SHP77 treated with DMSO at 0.1 percent for 48 hours (cell line): ENCODE data around the gene C4B.
"Not testable (repeated sequence)": the region's sequence is repeated elsewhere in the genome, so short reads cannot be mapped to it uniquely, and the experiment has no call there.

Experiments
- DNase-seq: peaks from one replicate; lab custom pipeline; 2025; lab: John Stamatoyannopoulos, UW

Gene C4B

DNA sequence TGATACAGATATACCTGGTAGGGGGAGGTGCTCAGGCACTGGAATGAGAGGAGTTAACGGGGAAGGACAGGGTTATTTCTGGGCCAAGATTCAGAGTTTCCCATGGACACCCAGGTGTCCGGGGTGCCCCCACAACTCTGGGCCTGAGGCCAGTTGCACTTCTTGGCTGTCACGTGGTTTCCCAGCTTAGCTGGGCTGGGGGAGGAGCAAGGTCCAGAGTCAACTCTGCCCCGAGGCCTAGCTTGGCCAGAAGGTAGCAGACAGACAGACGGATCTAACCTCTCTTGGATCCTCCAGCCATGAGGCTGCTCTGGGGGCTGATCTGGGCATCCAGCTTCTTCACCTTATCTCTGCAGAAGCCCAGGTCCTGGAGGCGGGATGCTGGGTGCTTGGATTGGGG, at the start of gene C4B:
Gene C4B (plus strand): TSS at position 249 of the 400 bp plus-strand sequence. CDS start 51 bp downstream, at position 300.
- not testable (repeated sequence) for DNase-seq

DNA sequence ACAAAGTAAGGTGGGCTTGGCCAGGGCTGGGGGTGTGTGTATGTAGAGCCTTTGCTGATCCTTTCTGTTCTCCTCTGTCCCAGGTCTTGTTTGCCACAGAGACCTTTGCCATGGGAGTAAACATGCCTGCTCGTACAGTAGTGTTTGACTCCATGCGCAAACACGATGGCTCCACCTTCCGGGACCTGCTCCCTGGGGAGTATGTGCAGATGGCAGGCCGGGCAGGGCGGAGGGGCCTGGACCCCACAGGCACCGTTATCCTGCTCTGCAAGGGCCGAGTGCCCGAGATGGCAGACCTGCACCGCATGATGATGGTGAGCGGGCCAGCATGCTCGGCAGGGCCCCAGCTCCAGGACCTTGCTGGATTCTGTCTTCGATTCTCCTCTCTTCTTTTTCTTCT, 48.9 kb upstream of the C4B start:
- no peak for DNase-seq

DNA sequence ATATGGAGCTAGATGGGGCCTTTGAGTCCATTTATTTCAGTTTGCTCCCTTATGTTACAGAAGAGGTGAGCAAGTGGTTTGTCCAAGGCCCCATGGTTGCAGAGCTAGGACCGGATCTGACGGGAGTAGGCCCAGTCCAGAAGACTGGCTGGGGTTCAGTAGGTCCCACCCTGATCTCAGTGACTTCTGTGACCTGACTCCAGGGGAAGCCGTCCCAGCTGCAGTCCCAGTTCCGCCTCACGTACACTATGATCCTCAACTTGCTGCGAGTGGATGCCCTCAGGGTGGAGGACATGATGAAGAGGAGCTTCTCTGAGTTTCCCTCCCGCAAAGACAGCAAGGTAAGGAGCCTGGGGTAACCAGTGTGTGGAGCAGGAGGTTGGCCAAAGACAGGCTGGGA, 48.1 kb upstream of the C4B start:
- DNase-seq = no peak

DNA sequence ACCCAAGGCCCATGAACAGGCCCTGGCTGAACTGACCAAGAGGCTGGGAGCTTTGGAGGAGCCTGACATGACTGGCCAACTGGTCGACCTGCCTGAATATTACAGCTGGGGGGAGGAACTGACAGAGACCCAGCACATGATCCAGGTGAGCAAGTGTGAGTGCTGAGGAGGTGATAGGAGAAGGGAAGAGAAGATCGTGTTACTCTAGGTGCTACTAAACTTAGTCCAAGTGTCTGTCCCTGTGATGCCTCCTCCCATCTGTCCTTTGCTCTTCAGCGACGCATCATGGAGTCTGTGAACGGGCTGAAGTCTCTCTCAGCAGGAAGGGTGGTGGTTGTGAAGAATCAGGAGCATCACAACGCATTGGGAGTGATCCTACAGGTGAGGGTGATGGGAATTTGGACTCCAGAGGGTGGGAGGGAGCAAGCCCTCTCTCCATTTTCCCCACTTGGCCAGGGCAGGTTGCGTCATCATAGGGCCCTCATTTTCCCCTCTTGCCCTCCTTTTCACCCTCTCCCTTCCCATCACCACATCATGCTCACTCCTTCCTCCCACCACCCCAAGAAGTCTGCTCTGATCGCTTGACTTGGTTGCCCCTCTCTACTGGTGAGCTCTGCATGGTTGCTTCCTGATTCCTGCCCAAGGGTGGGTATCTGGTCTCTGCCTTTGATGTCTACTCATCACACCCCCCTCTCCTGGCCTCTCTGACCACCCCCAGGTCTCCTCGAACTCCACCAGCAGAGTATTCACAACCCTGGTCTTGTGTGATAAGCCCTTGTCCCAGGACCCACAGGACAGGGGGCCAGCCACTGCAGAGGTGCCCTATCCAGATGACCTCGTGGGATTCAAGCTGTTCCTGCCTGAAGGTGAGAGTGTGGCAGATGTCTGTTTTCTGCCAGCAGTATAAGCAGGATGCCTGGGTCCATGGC, 47.3 kb upstream of the C4B start:
- no peak for DNase-seq

DNA sequence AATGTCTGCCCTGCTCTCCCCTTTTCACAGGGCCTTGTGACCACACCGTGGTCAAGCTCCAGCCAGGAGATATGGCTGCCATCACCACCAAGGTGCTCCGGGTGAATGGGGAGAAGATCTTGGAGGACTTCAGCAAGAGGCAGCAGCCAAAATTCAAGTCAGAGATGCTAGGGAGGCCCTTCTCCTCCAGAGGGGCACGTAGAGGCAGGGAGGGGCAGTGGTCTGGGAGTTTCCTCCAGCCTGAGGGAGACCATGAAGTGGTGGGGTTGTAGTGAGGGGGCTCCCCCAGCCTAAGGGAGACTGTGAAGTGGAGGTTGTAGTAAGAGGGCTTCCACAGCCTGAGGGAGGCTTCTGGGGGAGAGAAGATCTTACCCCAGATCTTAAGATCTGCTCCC, 46.7 kb upstream of the C4B start:
- DNase-seq = no peak

DNA sequence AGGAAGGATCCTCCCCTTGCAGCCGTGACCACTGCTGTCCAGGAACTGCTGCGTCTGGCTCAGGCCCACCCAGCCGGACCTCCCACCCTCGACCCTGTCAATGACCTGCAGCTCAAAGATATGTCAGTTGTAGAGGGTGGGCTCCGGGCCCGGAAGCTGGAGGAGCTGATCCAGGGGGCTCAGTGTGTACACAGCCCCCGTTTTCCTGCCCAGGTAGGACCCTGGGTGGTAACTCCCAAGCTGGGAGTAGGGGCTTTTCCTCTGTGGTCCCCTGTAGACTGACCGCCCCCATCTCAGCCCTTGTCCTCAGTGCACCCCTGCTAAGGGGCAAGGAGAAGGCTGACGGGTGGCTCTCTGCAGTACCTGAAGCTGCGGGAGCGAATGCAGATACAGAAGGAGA, 46.3 kb upstream of the C4B start:
- no peak for DNase-seq

DNA sequence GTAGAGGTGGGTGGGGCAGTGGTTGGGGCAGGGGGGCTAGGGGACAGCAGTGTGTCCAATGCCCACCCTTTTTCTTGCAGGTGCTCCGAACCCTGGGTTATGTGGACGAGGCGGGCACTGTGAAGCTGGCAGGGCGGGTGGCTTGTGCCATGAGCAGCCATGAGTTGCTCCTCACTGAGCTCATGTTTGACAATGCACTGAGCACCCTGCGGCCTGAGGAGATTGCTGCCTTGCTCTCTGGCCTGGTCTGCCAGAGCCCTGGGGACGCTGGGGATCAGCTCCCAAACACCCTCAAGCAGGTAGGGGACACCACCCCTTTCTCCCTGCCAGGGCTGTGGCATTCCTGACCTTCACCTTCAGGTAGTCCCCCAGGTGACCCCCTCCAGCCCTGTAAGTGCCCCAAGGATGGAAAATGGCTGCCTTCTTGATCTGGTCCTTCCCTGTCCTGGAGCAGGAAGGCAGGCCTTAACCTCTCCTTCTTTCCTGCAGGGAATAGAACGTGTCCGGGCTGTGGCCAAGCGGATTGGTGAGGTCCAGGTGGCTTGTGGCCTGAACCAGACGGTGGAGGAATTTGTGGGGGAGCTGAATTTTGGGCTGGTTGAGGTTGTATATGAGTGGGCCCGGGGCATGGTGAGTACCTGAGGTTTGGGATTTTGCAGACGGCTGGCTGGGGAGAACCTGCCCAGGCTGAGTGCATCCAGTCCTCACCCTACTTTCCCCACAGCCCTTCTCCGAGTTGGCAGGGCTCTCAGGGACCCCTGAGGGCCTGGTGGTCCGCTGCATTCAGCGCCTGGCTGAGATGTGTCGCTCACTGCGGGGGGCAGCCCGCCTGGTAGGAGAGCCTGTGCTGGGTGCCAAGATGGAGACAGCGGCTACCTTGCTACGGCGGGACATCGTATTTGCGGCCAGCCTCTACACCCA, 45.5 kb upstream of the C4B start:
- DNase-seq = no peak

DNA sequence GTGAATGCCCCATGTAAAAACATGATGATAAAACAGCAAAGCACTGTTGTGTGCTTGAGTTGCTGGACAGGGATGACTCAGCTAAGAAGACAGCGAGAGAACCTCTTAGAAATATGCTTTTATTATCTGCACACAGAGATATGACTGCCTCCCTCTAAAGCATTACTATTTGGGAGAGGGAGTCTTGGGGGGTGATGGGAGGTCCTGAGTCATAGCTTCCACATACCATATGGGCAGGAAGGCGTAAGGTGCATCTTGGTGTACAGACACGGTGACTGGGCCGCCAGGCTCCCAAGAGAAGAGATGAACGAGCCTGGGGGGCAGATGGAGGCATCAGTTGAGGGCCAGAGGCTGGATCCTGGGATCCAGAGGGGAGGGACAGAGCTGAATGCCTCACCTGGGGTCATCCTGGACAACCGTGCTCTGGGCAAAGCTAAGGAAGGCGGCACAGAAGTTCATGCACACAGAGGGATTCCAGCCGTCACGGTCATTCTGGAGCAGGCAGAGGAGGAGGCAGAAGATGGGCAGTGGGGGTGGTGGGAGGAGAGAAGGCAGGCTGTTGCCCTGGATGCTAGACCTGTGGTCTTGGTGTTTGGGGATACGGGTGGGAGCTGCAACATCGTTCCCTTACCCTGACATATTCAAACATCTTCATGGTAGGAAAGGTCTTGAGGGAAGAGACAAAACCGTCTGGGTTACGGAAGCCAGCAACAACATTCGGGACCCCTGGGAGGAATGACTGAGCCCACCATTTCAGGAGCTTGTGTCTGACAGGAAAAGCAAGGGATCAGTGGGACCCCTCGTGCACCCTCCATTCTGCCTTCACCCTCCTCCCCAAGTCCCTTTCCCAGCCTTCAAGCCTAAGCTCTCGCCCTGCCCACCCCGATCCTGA, 44.6 kb upstream of the C4B start:
- no peak for DNase-seq

DNA sequence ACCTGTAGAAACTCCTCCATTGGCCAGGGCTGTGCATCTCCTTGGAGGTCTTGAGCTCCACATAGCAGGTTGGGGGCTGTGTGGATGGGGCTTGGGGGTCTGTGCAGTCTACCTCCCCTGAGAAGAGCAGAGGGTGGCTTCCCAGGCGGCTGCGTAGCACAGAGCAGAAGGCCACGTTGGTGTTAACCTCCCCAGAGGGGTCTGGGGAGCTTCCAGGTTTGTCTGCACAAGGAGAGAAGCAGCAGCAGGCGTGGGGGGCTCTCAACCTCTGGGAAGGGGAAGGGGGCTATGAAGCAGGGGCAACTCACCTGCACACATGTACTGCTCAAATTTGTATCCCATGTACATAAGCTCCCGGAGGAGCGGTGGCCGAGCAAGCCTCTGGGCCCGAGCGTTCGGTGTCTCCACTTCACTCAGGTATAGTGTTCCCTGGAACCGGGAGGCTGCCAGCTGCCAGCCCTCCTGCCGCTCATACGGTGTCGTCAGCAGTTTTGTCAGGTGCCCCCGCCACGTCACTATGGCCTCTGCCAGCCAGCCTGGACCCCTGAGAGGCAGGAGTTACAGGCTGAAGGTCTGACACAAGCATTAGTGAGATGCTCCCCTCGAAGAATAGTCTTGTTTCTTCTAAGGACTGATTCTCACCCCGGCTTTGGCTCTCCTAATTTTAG, 43.9 kb upstream of the C4B start:
- DNase-seq = peak; percentile 19

DNA sequence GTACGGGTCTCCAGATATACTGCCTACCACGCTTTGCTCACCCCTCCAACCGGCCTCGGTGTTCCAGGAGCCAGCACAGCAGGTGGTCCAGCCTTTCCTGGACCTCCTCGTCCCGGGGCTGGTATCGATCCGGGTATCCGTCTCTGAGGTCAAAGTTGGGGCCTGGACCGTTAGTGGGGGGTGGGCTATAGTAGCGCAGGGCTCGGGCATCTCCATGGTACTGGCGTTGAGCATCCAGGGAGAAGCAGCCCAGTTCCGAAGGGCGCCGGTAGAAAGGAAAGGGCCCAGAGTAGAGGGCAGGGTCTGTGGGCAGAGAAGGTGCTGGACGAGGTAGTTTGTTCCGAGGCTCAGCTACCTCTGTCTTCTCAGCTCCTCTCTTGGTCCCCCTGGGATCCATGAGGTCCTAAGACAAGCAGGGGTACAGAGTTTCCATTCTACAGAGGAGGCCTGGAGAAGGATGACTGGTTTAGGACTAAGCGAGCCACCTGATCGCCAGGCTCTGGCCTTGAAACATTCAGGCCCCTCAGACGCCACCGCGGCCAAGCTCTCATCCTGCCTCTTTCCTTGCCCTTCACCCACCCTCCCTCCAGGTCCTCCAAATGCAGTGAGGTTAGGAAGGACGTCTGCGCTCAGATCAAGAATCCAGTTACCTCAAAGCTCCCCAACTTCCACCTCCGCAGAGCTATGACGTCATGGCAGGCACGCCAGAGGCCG, 43.2 kb upstream of the C4B start:
- no peak for DNase-seq

DNA sequence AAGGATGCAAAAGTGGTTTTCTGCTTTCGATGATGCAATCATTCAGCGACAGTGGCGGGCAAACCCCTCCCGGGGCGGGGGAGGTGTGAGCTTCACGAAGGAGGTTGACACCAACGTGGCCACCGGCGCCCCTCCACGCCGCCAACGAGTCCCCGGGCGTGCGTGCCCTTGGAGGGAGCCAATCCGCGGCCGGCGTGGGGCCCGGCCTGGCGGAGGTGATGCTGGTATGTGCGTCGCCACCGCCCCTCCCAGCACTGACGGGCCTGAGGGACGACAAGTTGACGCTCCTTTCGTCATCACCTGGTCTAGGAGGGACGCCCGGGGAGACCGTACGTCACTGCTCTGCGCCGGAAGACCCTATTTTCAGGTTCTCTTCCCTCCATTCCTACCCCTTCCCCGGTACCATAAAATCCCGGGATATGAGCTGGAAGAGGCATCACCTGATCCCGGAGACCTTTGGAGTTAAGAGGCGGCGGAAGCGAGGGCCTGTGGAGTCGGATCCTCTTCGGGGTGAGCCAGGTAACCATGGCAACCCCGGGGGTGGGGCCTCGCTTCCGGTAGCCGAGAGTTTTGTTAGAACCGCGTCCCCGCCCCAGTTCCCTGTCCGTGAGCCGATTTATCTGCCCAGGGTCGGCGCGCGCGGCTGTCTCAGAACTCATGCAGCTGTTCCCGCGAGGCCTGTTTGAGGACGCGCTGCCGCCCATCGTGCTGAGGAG, 42.4 kb upstream of the C4B start, which contains the start of gene DXO:
Gene DXO (minus strand): TSS at position 146 of the 716 bp plus-strand sequence. CDS start 463 bp downstream, outside the sequence.
- DNase-seq = peak; percentile 98

DNA sequence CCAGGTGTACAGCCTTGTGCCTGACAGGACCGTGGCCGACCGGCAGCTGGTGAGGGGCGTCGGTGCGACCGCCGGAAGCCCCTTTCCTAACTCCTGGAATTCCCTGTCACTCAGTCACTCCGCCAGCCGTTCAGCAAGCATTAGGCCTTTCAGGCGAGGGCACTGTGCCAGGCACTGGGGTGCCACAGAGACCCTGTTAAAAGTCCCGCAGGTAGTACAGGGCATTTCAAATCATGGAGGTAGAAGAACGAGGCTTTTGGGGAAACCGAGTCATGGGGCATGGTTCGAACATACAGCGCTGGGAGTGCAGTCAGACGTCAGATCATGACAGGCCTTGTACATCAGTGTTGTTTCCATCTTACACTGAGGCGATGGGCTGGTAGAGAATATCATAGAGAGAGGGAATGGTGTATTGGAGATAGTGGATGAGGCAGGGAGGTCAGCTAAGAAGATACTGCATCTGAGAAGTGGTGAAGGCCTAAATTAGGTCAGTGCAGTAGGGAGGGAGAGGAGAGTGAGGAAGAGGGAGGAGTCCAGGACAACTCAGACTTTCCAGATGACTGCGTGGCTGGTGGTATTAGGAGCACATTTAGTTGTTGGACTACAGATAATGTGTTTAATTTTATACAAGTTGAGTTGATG, 41.8 kb upstream of the C4B start:
- no peak for DNase-seq

DNA sequence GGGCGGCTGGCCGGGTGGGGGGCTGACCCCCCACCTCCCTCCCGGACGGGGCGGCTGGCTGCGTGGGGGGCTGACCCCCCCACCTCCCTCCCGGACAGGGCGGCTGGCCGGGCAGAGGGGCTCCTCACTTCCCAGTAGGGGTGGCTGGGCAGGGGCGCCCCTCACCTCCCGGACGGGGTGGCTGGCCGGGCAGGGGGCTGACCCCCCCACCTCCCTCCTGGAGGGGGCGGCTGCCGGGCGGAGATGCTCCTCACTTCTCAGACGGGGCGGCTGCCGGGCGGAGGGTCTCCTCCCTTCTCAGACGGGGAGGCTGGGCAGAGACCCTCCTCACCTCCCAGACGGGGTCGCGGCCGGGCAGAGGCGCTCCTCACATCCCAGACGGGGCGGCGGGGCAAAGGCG, 38.5 kb upstream of the C4B start:
- DNase-seq = not testable (repeated sequence)

DNA sequence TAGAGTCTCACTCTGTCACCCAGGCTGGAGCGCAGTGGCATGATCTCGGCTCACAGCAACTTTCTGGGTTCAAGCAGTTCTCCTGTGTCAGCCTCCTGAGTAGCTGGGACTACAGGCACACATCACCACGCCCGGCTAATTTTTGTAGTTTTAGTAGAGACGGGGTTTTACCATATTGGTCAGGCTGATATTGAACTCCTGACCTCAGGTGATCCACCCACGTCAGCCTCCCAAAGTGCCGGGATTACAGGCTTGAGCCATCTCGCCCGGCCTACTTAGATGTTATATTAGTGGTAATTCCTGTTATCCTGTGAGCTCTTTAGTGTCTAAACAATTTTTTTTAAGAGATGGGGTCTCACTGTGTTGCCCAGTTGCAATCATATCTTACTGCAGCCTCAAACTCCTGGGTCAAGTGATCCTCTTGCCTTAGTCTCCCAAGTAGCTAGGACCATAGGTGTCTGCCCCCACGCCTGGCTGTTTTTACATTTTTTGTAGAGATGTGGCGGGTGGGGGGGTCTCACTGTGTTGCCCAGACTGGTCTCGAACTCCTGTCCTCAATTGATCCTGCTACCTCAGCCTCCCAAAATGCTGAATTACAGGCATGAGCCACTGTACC, 36.7 kb upstream of the C4B start:
- DNase-seq = no peak

DNA sequence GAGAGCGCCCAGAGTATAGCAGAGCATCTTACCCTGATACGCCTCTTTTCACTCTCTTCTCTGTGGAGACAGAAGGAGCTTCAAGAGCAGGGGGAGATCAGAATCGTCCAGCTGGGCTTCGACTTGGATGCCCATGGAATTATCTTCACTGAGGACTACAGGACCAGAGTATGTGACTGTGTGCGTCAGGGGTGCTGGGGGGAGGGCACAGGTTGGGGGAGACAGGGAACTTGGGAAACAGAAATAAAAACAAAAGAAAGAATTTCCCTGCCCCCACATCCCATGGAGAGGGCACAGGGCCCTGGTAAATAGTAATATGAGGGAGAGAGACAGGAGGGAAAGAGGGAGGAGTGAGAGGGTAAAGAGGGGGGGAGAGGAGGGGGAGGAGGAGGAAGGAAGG, 35.8 kb upstream of the C4B start:
- DNase-seq = no peak

DNA sequence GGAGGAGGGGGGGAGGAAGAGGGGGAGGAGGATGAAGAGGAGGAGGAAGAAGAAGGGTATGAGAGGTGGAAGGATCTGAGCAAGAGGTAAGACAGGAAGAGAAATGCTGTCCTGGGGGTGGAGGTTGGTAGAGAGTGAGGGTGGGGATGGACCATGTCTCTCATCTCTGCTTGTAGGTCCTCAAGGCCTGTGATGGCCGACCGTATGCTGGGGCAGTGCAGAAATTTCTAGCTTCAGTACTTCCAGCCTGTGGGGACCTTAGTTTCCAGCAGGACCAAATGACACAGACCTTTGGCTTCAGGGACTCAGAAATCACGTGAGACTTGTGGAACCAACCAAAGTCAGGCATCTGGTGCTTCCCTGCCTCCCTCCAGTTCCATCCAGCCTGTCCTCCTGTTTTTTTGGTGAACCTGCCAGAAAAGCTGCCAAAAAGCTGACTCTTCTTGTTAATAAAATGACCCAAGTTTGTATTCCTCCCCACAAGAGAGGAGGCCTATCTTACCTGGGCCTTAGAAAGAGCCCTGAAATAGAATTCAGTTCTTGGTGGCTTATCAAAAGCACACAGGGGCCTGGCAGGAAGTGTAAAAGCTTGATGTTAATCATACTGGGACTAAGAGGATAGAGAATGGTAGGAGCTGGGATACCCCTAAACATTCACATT, 35.2 kb upstream of the C4B start:
- DNase-seq = no peak

DNA sequence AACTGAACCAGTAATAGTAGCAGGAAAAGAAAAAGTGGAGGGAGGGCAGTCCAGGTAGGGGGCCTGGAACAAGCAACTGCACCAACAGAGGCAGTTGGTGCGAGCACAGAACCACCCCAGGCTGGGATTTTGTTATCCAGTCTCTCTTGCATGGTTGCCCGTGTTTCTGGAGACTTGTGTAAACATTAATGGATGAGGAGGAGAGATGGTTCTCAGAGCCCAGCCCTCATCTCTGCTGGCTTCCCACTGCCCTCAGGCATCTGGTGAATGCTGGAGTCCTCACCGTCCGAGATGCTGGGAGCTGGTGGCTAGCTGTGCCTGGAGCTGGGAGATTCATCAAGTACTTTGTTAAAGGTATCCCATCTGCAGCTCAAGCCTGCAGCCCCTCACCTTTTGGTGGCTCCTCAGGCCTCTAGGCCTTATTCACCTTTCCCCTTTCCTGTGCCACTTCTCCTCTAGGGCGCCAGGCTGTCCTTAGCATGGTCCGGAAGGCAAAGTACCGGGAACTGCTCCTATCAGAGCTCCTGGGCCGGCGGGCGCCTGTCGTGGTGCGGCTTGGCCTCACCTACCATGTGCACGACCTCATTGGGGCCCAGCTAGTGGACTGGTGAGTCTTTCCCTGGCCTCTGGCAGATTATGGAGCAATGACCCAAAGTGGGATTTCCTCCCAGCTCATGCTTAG, 34.3 kb upstream of the C4B start:
- not testable (repeated sequence) for DNase-seq

DNA sequence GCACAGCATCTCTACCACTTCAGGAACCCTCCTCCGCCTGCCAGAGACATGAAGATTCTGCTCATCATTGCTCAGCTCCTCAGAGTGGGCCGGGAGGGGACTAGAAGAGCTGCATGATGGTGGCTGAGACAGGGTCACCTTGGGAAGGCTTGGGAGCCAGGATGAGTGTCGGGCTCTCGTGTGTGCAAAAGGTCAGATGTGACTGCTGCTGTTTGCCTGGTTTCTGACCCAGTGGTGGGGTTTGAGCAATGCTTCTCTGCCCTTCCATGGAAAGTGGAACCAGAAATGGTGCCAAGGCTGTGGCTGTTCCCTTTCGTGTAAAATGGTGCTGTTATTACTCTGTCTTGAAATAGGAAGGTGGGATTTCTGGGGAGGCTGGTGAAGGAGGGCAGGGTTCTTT, 33.6 kb upstream of the C4B start:
- not testable (repeated sequence) for DNase-seq
